Measurements from ENCODE around the gene HDHD3. TPM values are rescaled to one million over a fixed set of nuclear protein-coding genes. Genes with fewer than 3 reads are reported as not detected.

The HDHD3 gene
- total RNA-seq, 2 donors from 2014 or later: 132 to 141 TPM

DNA sequence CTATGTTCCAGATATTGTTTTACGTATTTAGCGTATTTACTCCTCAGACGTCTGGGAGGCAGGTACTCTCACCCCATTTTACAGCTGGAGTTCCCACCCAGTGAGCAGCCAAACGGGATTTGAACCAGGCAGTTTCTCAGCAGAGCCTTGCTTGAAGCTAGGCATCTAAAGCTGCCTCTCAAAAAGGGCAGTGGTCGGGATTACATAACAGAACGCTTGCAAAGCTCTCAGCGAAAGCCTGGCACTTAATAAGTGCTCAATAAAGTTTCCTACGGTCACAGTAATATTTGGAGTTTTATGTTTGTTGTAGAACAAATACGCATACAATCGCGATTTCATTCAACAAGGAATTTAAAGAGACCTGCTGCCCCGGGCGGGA, 27.7 kb downstream of the HDHD3 start:
- no peak for DNase-seq
- intact Hi-C loops (cut with DNase I): no loop called here
- Histone ChIP-seq H3K36me3 (no peaks in the 10 kb centered on the region), H3K27me3 (no peaks in the 10 kb centered on the region), H3K27ac (no peak overlapping the region), H3K9me3 (no peaks in the 10 kb centered on the region), H3K9ac (ENCODE audit: low read depth in 2 of 2, low read length in 2 of 2) (peak overlapping the region; percentile 54 to 70), H3K4me1 (peaks cover 21% of the 10 kb centered on the region), H3K4me3 (peak overlapping the region; percentile 67)
- TF ChIP-seq, protein P1, sequence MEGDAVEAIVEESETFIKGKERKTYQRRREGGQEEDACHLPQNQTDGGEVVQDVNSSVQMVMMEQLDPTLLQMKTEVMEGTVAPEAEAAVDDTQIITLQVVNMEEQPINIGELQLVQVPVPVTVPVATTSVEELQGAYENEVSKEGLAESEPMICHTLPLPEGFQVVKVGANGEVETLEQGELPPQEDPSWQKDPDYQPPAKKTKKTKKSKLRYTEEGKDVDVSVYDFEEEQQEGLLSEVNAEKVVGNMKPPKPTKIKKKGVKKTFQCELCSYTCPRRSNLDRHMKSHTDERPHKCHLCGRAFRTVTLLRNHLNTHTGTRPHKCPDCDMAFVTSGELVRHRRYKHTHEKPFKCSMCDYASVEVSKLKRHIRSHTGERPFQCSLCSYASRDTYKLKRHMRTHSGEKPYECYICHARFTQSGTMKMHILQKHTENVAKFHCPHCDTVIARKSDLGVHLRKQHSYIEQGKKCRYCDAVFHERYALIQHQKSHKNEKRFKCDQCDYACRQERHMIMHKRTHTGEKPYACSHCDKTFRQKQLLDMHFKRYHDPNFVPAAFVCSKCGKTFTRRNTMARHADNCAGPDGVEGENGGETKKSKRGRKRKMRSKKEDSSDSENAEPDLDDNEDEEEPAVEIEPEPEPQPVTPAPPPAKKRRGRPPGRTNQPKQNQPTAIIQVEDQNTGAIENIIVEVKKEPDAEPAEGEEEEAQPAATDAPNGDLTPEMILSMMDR (IDR thresholded peaks at IDR 0.05): no peak

DNA sequence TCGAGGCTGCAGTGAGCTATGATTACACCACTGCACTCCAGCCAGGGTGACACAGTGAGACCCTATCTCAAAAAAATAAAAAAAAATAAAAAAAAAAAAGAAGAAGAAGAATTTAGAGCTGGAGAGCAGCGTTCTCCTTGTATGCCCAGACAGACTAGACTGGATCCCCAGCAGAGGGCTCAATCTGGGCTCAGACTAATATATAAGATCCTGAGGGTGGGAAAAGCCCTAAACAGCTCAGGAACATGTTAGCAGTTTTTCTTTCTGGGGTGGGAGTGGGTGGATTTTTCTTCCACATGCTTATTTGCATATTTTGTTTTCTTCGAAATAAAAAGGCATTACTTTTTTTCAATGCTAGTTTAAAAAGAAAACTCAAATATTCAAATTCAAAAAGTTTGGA, 28.3 kb downstream of the HDHD3 start:
- no peak overlapping the region for H3K27ac ChIP-seq
- intact Hi-C loops (cut with DNase I): no loop called here
- H3K4me1 ChIP-seq: peaks cover 23% of the 10 kb centered on the region

DNA sequence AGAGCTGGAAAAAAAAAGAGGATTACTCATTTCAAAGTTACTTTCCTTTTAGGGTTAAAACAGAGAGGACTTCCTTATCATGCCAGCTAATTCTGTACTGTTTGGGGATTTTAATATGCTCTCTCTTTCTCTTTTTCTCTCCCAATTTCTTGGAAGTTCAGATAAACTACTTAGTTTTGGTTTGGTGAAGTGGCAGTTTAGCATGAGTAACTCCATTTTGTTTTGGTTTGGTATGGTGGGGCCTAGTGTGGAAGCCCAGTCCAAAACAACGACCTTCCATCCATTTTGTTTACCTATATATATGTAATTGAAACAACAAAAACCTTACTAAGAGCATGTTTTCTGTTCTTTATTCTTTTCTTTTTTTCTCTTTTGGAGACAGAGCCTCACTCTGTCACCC, 31.1 kb downstream of the HDHD3 start:
- Histone ChIP-seq H3K36me3 (no peaks in the 10 kb centered on the region), H3K27ac (peak overlapping the region; percentile 81), H3K4me3 (no peak overlapping the region), H3K9me3 (no peaks in the 10 kb centered on the region), H3K9ac (ENCODE audit: low read depth in 2 of 2, low read length in 2 of 2) (no peak overlapping the region), H3K4me1 (peaks cover 23% of the 10 kb centered on the region), H3K27me3 (no peaks in the 10 kb centered on the region)
- intact Hi-C loops (cut with DNase I): no loop called here
- DNase-seq: no peak
- TF ChIP-seq, protein P1 (IDR thresholded peaks at IDR 0.05): no peak

More for the DNA sequence above, 28.3 kb downstream of the HDHD3 start:
- Histone ChIP-seq H3K4me3 (no peak overlapping the region), H3K36me3 (no peaks in the 10 kb centered on the region), H3K9me3 (no peaks in the 10 kb centered on the region), H3K27me3 (no peaks in the 10 kb centered on the region), H3K9ac (ENCODE audit: low read depth in 2 of 2, low read length in 2 of 2) (no peak overlapping the region)
- DNase-seq: no peak
- TF ChIP-seq, protein P1 (IDR thresholded peaks at IDR 0.05): no peak

DNA sequence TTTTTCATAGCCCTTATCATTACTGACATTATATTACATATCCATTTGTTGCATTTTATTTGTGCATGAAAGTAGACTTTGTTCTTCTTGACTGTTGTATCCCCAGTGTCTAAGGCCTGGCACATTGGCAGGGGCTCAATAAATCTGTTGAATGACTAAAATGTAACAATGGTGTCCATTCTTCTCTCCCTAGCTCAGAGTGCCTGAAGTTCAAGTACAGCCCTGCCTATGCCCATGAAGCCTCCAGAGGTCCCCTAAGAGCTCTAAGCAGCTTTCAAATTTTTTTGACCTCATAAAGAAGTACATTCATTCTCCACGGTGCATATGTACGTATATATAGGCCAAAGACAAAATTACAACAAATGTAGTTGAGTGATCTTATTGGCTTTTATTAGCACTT, 31.6 kb downstream of the HDHD3 start:
- Histone ChIP-seq H3K9me3 (no peaks in the 10 kb centered on the region), H3K27ac (peak overlapping the region; percentile 81), H3K9ac (ENCODE audit: low read depth in 2 of 2, low read length in 2 of 2) (no peak overlapping the region), H3K27me3 (no peaks in the 10 kb centered on the region), H3K4me3 (no peak overlapping the region), H3K4me1 (peaks cover 19% of the 10 kb centered on the region), H3K36me3 (no peaks in the 10 kb centered on the region)
- intact Hi-C loops (cut with DNase I): no loop called here
- no peak for DNase-seq
- TF ChIP-seq, protein P1 (IDR thresholded peaks at IDR 0.05): no peak

DNA sequence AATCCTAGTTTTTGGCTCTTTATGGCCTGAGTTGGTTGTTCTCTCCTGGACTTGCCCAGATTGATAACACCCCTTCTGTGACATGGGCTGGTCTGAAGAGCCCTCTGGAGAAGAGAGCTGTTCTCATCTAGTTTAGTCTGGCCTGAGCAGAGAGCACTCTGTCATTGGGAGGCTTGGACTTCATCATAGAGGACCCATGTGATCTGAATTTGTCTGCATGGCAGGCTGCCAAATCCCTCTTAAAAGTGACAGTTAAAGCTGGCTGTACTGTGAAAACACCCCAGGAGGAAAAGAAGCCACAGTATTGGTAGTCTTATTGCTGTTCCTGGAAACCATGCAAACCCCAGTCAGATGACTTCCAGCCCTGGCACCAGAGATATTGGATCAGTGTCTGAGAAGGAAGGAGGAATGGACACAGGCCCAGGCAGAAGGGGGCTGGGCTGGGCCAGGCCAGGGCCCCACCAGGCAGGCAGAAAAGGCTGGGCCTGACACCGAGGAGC, 33.0 kb downstream of the HDHD3 start:
- peak; percentile 94 for DNase-seq
- intact Hi-C loops (cut with DNase I): loop anchor here (5.0 kb wide), 1 partner anchor 39 kb away; no protein-coding TSS in a partner anchor
- Histone ChIP-seq H3K9me3 (no peaks in the 10 kb centered on the region), H3K9ac (ENCODE audit: low read depth in 2 of 2, low read length in 2 of 2) (no peak overlapping the region), H3K4me1 (peaks cover 19% of the 10 kb centered on the region), H3K27ac (peak overlapping the region; percentile 81), H3K27me3 (no peaks in the 10 kb centered on the region), H3K36me3 (no peaks in the 10 kb centered on the region), H3K4me3 (no peak overlapping the region)
- TF ChIP-seq, protein P1 (IDR thresholded peaks at IDR 0.05): no peak

Data from colonic mucosa (tissue), 4 donors.